Fibroblast of skin of abdomen (primary cell): ENCODE measurements around the gene NRARP. TPM values are rescaled to one million over a fixed set of nuclear protein-coding genes. Genes with fewer than 3 reads are reported as not detected.
"Not testable (repeated sequence)": the region's sequence is repeated elsewhere in the genome, so short reads cannot be mapped to it uniquely, and the experiment has no call there.

Experiments used
- DNase-seq: peaks from one replicate; pipeline ENCODE4 v3.0.0-alpha.2; 2013
- polyA plus RNA-seq, 2 experiments: library from polyadenylated mRNA; unstranded; fragments of 120-200 nt; gene quantifications; one replicate each; pipeline ENCODE4 v1.2.1, GENCODE V29; 2013; ENCODE audit not compliant: insufficient read length in 2 of 2

Gene NRARP
- 0.36 TPM for polyA plus RNA-seq (2013, experiment 1 of 2; ENCODE audit: insufficient read length)
- 0.43 TPM for polyA plus RNA-seq (2013, experiment 2 of 2; ENCODE audit: insufficient read length)

GRCh38 chr9:137302118-137302448 is at the start of gene NRARP:
TSS of gene NRARP (minus strand) at chr9:137302271. CDS start at chr9:137301928, 343 bp downstream.
- DNase-seq, result peak; percentile 75

GRCh38 chr9:137350696-137351584 is 48.9 kb upstream of the NRARP start:
- no peak for DNase-seq

- DNase-seq, result no peak
Observed at GRCh38 chr9:137349471-137350033, 47.5 kb upstream of the NRARP start.

GRCh38 chr9:137348769-137349470 is 46.8 kb upstream of the NRARP start:
- no peak for DNase-seq

- no peak for DNase-seq
Observed at GRCh38 chr9:137347928-137348327, 45.9 kb upstream of the NRARP start.

- no peak for DNase-seq
Observed at GRCh38 chr9:137342482-137342881, 40.4 kb upstream of the NRARP start.

- no peak for DNase-seq
Observed at GRCh38 chr9:137341227-137341626, 39.2 kb upstream of the NRARP start.

- not testable (repeated sequence) for DNase-seq
Observed at GRCh38 chr9:137339908-137340462, 37.9 kb upstream of the NRARP start.

GRCh38 chr9:137339045-137339907 is 37.2 kb upstream of the NRARP start:
- no peak for DNase-seq

- DNase-seq, result no peak
Observed at GRCh38 chr9:137336735-137337134, 34.7 kb upstream of the NRARP start.

- no peak for DNase-seq
Observed at GRCh38 chr9:137333016-137333671, 31.1 kb upstream of the NRARP start.

- no peak for DNase-seq
Observed at GRCh38 chr9:137331929-137332328, 29.9 kb upstream of the NRARP start.

GRCh38 chr9:137330689-137331088 is 28.6 kb upstream of the NRARP start:
- DNase-seq, result no peak

GRCh38 chr9:137329590-137329989 is 27.5 kb upstream of the NRARP start:
- not testable (repeated sequence) for DNase-seq

GRCh38 chr9:137327641-137328550 is 25.8 kb upstream of the NRARP start:
- not testable (repeated sequence) for DNase-seq

GRCh38 chr9:137326445-137327065 is 24.5 kb upstream of the NRARP start:
- no peak for DNase-seq

- DNase-seq, result no peak
Observed at GRCh38 chr9:137325799-137326198, 23.7 kb upstream of the NRARP start.

- no peak for DNase-seq
Observed at GRCh38 chr9:137325124-137325523, 23.1 kb upstream of the NRARP start.

GRCh38 chr9:137323531-137324331 is 21.7 kb upstream of the NRARP start:
- DNase-seq, result no peak
